ENCODE results near the gene ZBTB12.
A peak's percentile ranks its signal among the peaks of the same experiment; 100 is the strongest.

Gene ZBTB12

DNA sequence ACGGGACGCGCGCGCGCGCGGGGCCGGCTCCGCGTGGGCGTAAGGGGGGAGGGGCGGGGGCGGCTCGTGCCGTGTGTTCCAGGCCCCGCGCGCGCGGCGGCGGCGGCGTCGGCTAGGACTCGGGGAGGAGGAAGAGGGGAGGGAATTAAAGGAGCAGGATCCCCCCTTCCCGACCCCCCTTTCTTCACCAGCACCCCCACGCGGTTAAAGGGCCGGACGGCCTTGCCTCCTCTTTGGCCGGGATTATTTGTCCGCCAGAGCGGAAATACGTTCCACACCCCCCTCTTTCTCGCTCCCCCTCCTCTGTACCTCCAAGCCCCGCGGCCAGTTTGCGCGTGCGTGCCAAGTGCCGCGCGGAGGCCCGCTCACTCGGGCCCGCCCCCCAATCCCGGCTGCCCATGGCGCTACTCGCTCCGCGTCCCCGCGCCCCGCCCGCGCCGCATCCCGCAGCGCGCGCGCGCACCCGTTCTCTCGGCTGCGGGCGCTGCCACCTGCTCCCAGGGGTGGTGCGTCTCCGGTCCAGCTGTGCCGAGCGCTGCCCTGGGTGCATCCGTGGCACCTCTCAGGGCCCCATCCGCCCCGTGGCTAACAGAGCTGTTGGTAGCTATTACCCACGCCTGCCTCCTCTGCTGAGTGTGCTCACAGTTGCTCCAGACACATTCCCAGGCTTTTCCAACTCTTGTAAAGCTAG lies at the start of gene ZBTB12:
Gene ZBTB12, minus strand, starts transcription at position 134 of the 691 bp plus-strand sequence. CDS start 781 bp downstream, outside the sequence.
- Histone ChIP-seq H3K27ac (peak within 1 kb of the TSS; percentile 83 to 85), H3K9me3 (no peaks in the 10 kb centered on the region), H3K4me3 (peak within 1 kb of the TSS; percentile 68 to 77), H3K36me3 (peaks cover 0 to 9% (median 0%) of the 10 kb centered on the region in 3 donors), H3K4me1 (peaks cover 0 to 38% (median 31%) of the 10 kb centered on the region in 4 donors), H3K27me3 (no peaks in the 10 kb centered on the region)
- intact Hi-C loops (cut with DNase I; ENCODE audit: low total_unique reads): no loop called here
- DNase-seq: peak; percentile 87 to 95
- peak in 1 of 2 experiments; percentile 11 for TF ChIP-seq CTCF (IDR thresholded peaks at IDR 0.05)

- H3K9me3 ChIP-seq: no peaks in the 10 kb centered on the region
- intact Hi-C loops (cut with DNase I; ENCODE audit: low total_unique reads): loop anchor here (5.0 kb wide), 1 partner anchor 43 kb away; no protein-coding TSS in a partner anchor
- DNase-seq: no peak
- H3K36me3 ChIP-seq: peaks cover 30 to 47% (median 35%) of the 10 kb centered on the region in 3 donors
- no peaks in the 10 kb centered on the region for H3K27me3 ChIP-seq
- peaks cover 0 to 22% (median 18%) of the 10 kb centered on the region in 4 donors for H3K4me1 ChIP-seq
- no peak for TF ChIP-seq CTCF (IDR thresholded peaks at IDR 0.05)
- H3K4me3 ChIP-seq: no peak overlapping the region
- H3K27ac ChIP-seq: no peak overlapping the region
These were observed 48.2 kb upstream of the ZBTB12 start for GRCh38 chr6:31949926-31950548.

DNA sequence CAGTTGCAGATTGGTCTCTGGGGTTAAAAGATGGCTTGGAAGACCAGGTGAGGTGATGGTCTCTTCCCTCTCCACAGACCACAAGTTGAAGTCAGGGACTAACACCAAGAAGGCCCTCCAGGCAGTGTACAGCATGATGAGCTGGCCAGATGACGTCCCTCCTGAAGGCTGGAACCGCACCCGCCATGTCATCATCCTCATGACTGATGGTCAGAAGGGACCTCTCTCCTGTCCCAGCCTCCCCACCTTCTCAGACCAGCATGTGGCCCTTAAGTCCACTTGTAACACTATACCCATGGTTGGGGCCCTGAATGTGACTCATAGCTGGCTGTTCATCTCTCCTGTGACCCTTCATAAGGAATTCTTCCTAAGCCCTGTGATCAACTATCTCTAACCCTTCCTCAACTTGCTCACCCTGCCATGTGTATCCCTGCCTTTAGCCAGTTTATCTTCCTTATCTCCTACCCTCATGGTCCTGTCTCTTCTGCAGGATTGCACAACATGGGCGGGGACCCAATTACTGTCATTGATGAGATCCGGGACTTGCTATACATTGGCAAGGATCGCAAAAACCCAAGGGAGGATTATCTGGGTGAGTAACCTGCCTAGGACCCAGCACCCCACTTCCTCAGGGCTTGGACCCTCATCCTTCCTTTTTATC lies 47.0 kb upstream of the ZBTB12 start:
- Histone ChIP-seq H3K27me3 (no peaks in the 10 kb centered on the region), H3K36me3 (peaks cover 18 to 35% (median 23%) of the 10 kb centered on the region in 3 donors), H3K9me3 (no peaks in the 10 kb centered on the region), H3K4me1 (peaks cover 0 to 27% (median 21%) of the 10 kb centered on the region in 4 donors), H3K27ac (no peak overlapping the region), H3K4me3 (no peak overlapping the region)
- intact Hi-C loops (cut with DNase I; ENCODE audit: low total_unique reads): no loop called here
- DNase-seq: no peak
- no peak for TF ChIP-seq CTCF (IDR thresholded peaks at IDR 0.05)

- intact Hi-C loops (cut with DNase I; ENCODE audit: low total_unique reads): no loop called here
- Histone ChIP-seq H3K9me3 (no peaks in the 10 kb centered on the region), H3K27ac (no peak overlapping the region), H3K36me3 (peaks cover 12 to 29% (median 17%) of the 10 kb centered on the region in 3 donors), H3K4me3 (no peak overlapping the region), H3K4me1 (peaks cover 0 to 27% (median 21%) of the 10 kb centered on the region in 4 donors), H3K27me3 (no peaks in the 10 kb centered on the region)
- no peak for TF ChIP-seq CTCF (IDR thresholded peaks at IDR 0.05)
- DNase-seq: no peak
These were observed 46.4 kb upstream of the ZBTB12 start for GRCh38 chr6:31948306-31948705.

GRCh38 chr6:31947864-31948263 lies 46.0 kb upstream of the ZBTB12 start:
- H3K36me3 ChIP-seq: peaks cover 8 to 25% (median 13%) of the 10 kb centered on the region in 3 donors
- H3K9me3 ChIP-seq: no peaks in the 10 kb centered on the region
- no peaks in the 10 kb centered on the region for H3K27me3 ChIP-seq
- intact Hi-C loops (cut with DNase I; ENCODE audit: low total_unique reads): no loop called here
- peaks cover 0 to 27% (median 21%) of the 10 kb centered on the region in 4 donors for H3K4me1 ChIP-seq
- no peak for TF ChIP-seq CTCF (IDR thresholded peaks at IDR 0.05)
- H3K27ac ChIP-seq: no peak overlapping the region
- no peak for DNase-seq
- no peak overlapping the region for H3K4me3 ChIP-seq
